GM19351 (cell line): ENCODE measurements around the gene ANXA1.

Experiments used
- ATAC-seq: cut with Tn5 transposase; IDR thresholded peaks from one replicate; pipeline ENCODE4 v1.9.1; 2021; ENCODE audit warnings: mild to moderate bottlenecking, moderate library complexity; ENCODE audit not compliant: unreplicated experiment

Gene ANXA1

GRCh38 chr9:73137286-73137899 is 14.3 kb upstream of the ANXA1 start:
- ATAC-seq, result no peak

- ATAC-seq, result no peak
Measured at GRCh38 chr9:73137914-73138313, 13.8 kb upstream of the ANXA1 start.

DNA sequence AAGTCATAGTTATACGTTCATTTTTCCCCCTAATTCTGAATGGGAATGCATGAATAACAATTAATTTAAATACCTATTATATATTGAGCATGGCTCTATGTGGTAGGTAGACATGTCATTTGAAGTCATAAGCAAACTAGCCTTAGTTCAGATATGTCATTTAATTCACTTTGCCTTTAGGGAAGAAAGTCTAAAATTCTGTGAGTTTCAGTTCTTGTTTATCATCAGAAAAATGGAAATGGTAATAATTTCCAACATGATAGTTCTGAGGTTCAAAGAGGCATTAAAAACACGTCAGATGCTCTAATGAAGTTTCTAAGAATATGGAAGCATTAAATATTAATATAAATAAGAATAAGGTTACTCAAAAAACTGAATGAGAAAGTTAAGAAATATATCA is 13.1 kb upstream of the ANXA1 start:
- no peak for ATAC-seq

DNA sequence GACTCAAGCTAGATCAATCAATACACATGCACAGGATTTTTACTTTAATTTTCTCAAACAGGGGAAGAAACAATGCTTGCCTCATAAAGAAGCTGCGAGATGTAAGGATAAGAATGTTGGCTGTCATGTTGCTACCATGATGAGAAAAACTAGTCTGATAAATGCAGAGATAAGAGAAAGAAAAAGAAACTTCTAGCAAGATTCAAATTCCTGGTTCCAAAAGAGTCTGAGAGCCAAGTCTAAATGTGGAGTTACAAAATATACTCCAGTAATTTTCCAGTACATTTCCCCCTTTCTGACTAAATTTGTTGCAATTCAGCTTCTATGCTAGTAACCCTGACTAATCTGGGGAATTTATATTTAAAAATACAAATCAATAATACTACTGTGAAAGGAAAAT is 10.4 kb upstream of the ANXA1 start:
- no peak for ATAC-seq

- no peak for ATAC-seq
Measured at GRCh38 chr9:73143711-73144328, 7.8 kb upstream of the ANXA1 start.

DNA sequence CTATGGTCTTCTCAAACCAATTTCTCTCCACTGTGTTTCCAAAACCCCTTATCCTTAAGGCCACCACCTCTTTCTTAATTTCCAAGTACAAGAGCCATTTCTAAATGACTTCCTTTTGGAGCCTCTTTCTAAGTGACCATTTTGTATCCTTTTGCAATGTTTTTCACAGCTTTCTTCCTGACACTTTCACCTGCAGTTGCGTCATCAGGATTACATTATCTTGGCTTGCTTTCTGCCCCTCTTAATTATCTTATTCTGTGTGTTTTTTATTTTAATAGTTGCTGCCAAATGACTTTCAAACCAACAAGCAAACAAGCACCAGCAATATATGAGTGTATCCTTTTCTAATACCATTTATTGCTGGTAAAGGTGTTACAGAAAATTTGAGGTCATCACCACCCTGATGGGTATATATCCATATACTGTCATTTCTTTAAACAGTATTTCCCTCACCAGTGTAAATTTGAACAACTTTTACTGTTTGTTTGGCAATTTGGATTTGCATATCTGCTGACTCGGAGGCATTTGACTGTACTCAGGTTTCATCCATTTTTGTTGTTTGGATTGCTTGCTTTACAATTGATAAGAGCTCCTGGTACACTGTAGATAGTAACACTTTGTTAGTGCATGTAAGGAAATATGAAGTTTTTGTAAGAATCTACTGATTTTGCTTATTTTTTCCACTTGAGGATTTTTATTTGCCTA is 5.4 kb upstream of the ANXA1 start:
- ATAC-seq, result no peak

DNA sequence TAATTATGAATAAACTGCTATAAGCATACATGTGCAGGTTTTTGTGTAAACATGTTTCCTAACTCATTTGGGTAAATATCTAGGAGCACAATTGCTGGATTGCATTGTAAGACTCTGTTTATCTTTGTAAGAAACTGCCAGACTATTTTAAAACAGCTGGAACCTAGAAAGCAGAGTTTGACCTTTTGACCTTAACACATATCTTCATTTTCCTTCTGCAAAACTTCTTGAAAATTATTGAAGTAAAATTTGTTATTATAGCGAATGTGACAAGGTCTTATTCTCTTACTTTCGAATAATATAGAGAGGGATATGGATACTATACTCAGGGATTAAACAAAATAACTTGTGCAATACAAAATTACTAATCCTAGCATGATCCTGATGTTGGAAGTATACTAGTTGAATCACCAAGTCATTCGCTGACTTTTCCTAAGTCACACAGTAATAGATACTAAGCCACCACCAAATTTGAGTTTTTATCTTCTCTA is 3.2 kb upstream of the ANXA1 start:
- ATAC-seq, result no peak

DNA sequence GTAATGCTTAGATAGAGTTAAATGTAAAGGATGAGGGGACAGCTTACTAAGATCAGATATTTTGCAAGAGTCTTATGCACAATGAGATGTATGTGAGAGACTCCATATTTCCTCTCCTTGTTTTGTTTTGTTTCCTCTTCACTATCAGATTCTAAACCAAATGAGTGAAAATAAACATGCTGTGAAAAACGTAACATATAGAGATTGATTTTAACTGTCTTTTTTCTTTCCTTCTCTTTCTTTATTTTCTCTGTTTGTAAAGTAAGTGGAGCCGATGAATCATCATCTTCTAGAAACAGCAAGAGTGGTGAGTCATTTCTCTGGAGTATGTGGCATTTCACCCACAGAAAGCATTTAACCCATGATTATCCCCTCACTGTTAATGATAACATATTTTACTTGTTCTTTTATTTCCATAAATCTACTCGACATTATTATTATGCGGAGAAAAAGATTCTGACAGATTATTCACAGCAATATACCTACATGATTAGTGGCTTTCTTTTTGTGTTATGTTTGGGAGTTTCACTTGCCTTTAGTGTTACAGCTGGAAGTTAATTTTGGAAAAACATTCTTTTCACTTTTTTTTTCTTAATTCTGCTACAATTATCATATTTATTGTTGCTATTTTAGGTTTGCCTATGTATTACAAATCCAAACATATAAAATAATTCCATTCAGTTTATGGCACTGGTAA is 2.1 kb upstream of the ANXA1 start:
- ATAC-seq, result peak; percentile 67

GRCh38 chr9:73152543-73152844 is 829 bp downstream of the ANXA1 start:
- no peak for ATAC-seq

DNA sequence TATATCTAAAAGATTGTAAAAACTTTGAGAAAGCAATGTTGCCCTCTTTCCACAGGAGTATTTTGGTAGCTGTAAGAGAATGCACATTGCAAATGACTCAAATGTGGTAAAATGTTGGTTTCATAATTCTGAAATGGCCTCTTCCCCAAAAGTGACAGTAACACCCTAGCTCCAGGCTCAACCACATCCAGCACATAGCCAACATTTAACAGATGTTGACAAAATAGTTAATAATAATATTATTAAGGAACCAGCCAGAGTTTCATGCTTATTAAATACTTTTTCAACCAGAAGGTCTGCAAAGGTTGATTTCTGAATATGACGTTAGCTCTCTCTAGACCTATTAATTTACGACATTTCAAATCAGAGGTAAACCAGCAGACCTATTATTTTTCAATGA is 1.3 kb downstream of the ANXA1 start:
- ATAC-seq, result peak; percentile 69

DNA sequence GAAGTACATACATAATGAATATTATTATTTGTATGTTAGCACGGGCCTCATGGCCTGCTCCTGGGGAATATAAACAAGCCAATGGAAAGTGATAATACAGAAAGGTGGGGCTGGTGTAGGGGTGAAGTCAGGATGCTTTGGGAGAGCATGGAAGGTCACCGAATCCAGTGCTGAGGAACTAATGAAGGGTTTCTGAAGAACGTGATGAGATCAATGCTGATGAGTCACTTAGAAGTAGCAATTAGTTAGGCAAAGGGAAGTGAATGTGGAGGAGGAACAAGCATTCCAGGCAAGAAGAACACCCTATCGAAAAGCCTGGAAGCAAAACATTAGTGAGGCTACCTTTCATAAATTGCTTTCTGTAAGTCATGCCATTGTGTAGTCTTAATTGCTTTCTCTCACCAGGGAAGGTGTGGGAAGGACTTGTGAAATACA is 2.1 kb downstream of the ANXA1 start:
- ATAC-seq, result no peak

DNA sequence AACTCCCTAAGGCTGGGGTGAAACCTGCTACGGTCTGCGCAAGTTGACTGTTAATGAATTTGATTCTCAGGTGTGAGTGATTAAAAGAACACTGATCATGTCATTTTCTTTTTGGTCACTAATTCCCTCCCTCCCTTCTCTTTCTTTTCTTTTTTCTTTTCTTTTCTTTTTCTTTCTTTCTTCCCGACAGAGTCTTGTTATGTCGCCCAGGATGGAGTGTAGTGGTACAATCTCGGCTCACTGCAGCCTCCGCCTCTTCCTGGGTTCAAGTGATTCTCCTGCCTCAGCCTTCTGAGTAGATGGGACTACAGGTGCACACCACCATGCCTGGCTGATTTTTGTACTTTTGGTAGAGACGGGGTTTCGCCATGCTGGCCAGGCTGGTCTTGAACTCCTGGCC is 2.6 kb downstream of the ANXA1 start:
- ATAC-seq, result no peak

- no peak for ATAC-seq
Measured at GRCh38 chr9:73154722-73155121, 3.1 kb downstream of the ANXA1 start.

DNA sequence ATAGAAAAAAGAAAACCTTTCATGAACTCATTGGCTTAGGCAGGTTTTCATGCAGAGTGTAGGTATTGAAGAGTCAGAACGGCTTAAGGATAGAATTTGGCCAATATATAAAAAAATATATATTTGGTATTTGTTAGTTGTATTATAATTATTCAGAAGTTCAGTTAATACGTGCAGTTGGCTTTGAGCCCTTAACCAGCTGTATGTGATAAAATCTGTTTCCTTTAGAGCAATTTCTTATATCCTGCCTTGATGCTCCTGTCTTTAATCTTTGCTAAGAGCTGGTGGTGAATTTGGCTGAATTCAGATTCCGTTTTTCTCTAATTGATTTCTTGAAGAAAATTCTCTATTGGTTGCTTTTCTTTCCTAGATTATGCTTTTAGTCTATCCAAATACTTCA is 3.7 kb downstream of the ANXA1 start:
- ATAC-seq, result no peak

- no peak for ATAC-seq
Measured at GRCh38 chr9:73155968-73156864, 4.6 kb downstream of the ANXA1 start.

GRCh38 chr9:73156865-73157187 is 5.2 kb downstream of the ANXA1 start:
- ATAC-seq, result no peak

DNA sequence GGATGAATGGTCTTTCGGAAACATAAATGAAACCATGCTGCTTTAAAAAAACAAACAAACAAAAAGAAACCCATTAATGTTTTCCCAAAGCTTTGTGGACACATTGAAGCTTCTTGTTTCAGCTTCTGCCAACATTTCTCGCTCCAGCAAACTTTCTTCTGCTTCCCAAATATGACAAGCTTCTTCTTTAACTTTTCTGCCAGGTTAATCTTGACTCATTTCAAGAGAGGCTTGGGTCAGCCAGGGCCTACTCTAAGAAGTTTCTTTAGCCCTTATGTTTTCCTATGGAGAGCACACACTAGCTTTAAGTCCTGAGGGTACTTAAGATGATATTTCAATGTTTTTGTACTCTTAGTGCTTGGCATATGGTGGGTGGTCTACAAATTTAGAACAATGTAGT is 6.1 kb downstream of the ANXA1 start:
- ATAC-seq, result no peak

GRCh38 chr9:73158723-73159122 is 7.1 kb downstream of the ANXA1 start:
- no peak for ATAC-seq

DNA sequence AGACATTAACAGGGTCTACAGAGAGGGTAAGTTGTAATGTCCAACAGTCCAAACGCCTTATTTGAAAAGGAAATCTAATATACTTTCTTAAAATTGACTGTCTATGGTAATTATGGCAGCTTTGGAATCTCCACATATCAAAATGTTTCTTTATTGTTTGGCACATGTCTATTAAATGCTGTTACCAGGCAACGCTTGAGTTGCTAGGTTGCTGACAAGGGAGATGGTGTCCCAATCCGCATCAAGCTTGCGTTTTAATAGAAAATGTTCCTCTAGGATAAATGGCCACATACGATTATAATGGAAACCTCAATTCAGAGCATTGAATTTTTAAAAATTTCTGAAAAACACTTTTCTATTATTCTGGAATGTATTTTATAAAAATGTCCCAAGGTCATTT is 9.2 kb downstream of the ANXA1 start:
- ATAC-seq, result no peak

GRCh38 chr9:73162987-73163768 is 11.5 kb downstream of the ANXA1 start:
- peak; percentile 55 for ATAC-seq
